Common myeloid progenitor, CD34-positive (primary cell): Measurements from ENCODE around the gene OTOP2.

Experiments used
- CTCF ChIA-PET: fragments of 350-600 bp; sonication (Branson Sonifier 250); formaldehyde crosslinking; loops from one replicate; lab custom pipeline; 2021; ENCODE audit warnings: antibody characterized with exemption; lab: Charles Lee
- POLR2A ChIA-PET: fragments of 350-600 bp; sonication (Branson Sonifier 250); formaldehyde crosslinking; loops from one replicate; lab custom pipeline; 2021; ENCODE audit warnings: antibody characterized with exemption; lab: Charles Lee
- DNase-seq, 3 donors: peaks; one replicate each; pipeline versions ENCODE4 v3.0.0 to v3.0.0-alpha.2; 2013
- H3K27ac ChIP-seq, 2 experiments: 1 replicate in 1 of 2; 2 replicates in 1 of 2; pipeline ENCODE4 v1.7.0; 2013; ENCODE audit warnings: inconsistent platforms in 2 of 2, low read length in 2 of 2, mild to moderate bottlenecking in 2 of 2, low read depth in 1 of 2, moderate library complexity in 1 of 2; ENCODE audit not compliant: severe bottlenecking in 2 of 2, insufficient read depth in 1 of 2, poor library complexity in 1 of 2
- H3K27me3 ChIP-seq, 5 experiments: replicated peaks in 2 of 5; 1 replicate in 3 of 5; 2 replicates in 2 of 5; pipeline versions ENCODE4 v1.6.1 to v1.7.0; 2013; ENCODE audit warnings: low read length in 4 of 5, mild to moderate bottlenecking in 2 of 5, moderate library complexity in 2 of 5, inconsistent platforms in 1 of 5; ENCODE audit not compliant: insufficient read depth in 5 of 5, control insufficient read depth in 4 of 5
- H3K36me3 ChIP-seq, 4 experiments: 1 replicate in 2 of 4; 2 replicates in 2 of 4; pipeline versions ENCODE4 v1.6.1 to v1.7.0; 2013; ENCODE audit warnings: low read length in 3 of 4, control low read depth in 1 of 4, mild to moderate bottlenecking in 1 of 4; ENCODE audit not compliant: control insufficient read depth in 4 of 4, insufficient read depth in 4 of 4
- H3K4me1 ChIP-seq, 4 experiments: 1 replicate in 3 of 4; 2 replicates in 1 of 4; pipeline versions ENCODE4 v1.6.1 to v1.7.1; 2013; ENCODE audit warnings: low read length in 3 of 4, mild to moderate bottlenecking in 3 of 4, control low read depth in 1 of 4, inconsistent platforms in 1 of 4, moderate library complexity in 1 of 4; ENCODE audit not compliant: control insufficient read depth in 4 of 4, insufficient read depth in 4 of 4; ENCODE audit errors: control extremely low read depth in 1 of 4
- H3K4me3 ChIP-seq, 7 experiments: 1 replicate in 4 of 7; 2 replicates in 3 of 7; pipeline versions ENCODE4 v1.5.1 to v1.7.0; 2013; ENCODE audit warnings: mild to moderate bottlenecking in 7 of 7, low read length in 6 of 7, moderate library complexity in 6 of 7, inconsistent platforms in 2 of 7, low read depth in 2 of 7, control low read depth in 1 of 7; ENCODE audit not compliant: insufficient read depth in 4 of 7, control insufficient read depth in 1 of 7; ENCODE audit errors: extremely low read depth in 1 of 7
- H3K9me3 ChIP-seq, 5 experiments: 1 replicate in 4 of 5; 2 replicates in 1 of 5; pipeline versions ENCODE4 v1.6.1 to v1.7.1; 2013; ENCODE audit warnings: low read length in 4 of 5, mild to moderate bottlenecking in 2 of 5, inconsistent platforms in 1 of 5, low read depth in 1 of 5, moderate library complexity in 1 of 5; ENCODE audit not compliant: control insufficient read depth in 4 of 5, insufficient read depth in 2 of 5; ENCODE audit errors: control extremely low read depth in 1 of 5
- WGBS: methylation state at CpG from one replicate; pipeline ENCODE4 v1.1.5; 2013; ENCODE audit not compliant: insufficient coverage; 5-methylcytosine and 5-hydroxymethylcytosine counted together

Gene OTOP2

GRCh38 chr17:74892013-74892841, 31.8 kb upstream of the OTOP2 start:
- CTCF ChIA-PET = interaction anchor here (0.9 kb wide), 1 partner anchor 10 kb away, joined by 4 read pairs; no protein-coding TSS in a partner anchor
- peak overlapping the region in 1 of 7 experiments; percentile 8 for H3K4me3 ChIP-seq
- no peaks in the 10 kb centered on the region for H3K36me3 ChIP-seq
- H3K4me1 ChIP-seq = peaks cover 0 to 18% (median 7%) of the 10 kb centered on the region in 4 experiments
- no peak for DNase-seq
- POLR2A ChIA-PET = no interaction called here
- H3K27ac ChIP-seq = no peak overlapping the region
- WGBS = 74% methylated on average over 18 of the region's 20 CpGs
- H3K9me3 ChIP-seq = no peaks in the 10 kb centered on the region
- H3K27me3 ChIP-seq = peaks cover 0 to 53% (median 30%) of the 10 kb centered on the region in 5 experiments

GRCh38 chr17:74892974-74893911, 30.8 kb upstream of the OTOP2 start, which contains the start of gene FADS6:
Gene FADS6 (minus strand): TSS chr17:74893633. CDS start chr17:74893595, 38 bp downstream.
- peak within 1 kb of the TSS in 6 of 7 experiments; percentile 15 to 67 (median 45) for H3K4me3 ChIP-seq
- DNase-seq = peak in 2 of 3 donors; percentile 33 to 49
- H3K9me3 ChIP-seq = no peaks in the 10 kb centered on the region
- POLR2A ChIA-PET = interaction anchor here (0.5 kb wide), 1 partner anchor 84 kb away, joined by 5 read pairs; no protein-coding TSS in a partner anchor
- H3K36me3 ChIP-seq = no peaks in the 10 kb centered on the region
- H3K27me3 ChIP-seq = peaks cover 0 to 53% (median 30%) of the 10 kb centered on the region in 5 experiments
- H3K4me1 ChIP-seq = peaks cover 0 to 18% (median 7%) of the 10 kb centered on the region in 4 experiments
- no peak within 1 kb of the TSS for H3K27ac ChIP-seq
- 4% methylated on average over 84 of the region's 86 CpGs for WGBS
- CTCF ChIA-PET = no interaction called here

GRCh38 chr17:74893936-74894671, 30.0 kb upstream of the OTOP2 start:
- no peaks in the 10 kb centered on the region for H3K36me3 ChIP-seq
- ChIA-PET POLR2A (interaction anchor here (0.5 kb wide), 1 partner anchor 83 kb away, joined by 5 read pairs; no protein-coding TSS in a partner anchor), CTCF (interaction anchor here (1.4 kb wide), 1 partner anchor 39 kb away, joined by 4 read pairs; no protein-coding TSS in a partner anchor)
- H3K4me3 ChIP-seq = peak overlapping the region in 2 of 7 experiments; percentile 43 to 52
- WGBS = 41% methylated on average over 20 of the region's 22 CpGs
- H3K4me1 ChIP-seq = peaks cover 0 to 18% (median 7%) of the 10 kb centered on the region in 4 experiments
- no peak overlapping the region for H3K27ac ChIP-seq
- no peak for DNase-seq
- peaks cover 0 to 53% (median 29%) of the 10 kb centered on the region in 5 experiments for H3K27me3 ChIP-seq
- H3K9me3 ChIP-seq = no peaks in the 10 kb centered on the region

GRCh38 chr17:74898376-74898946, 25.6 kb upstream of the OTOP2 start:
- no peak for DNase-seq
- ChIA-PET POLR2A (no interaction called here), CTCF (no interaction called here)
- 84% methylated on average over 11 of the region's 11 CpGs for WGBS
- H3K4me1 ChIP-seq = peaks cover 0 to 20% (median 9%) of the 10 kb centered on the region in 4 experiments
- H3K27ac ChIP-seq = no peak overlapping the region
- peaks cover 0 to 30% (median 17%) of the 10 kb centered on the region in 5 experiments for H3K27me3 ChIP-seq
- no peaks in the 10 kb centered on the region for H3K36me3 ChIP-seq
- H3K9me3 ChIP-seq = no peaks in the 10 kb centered on the region
- no peak overlapping the region for H3K4me3 ChIP-seq

GRCh38 chr17:74900208-74900607, 23.9 kb upstream of the OTOP2 start:
- Histone ChIP-seq H3K27ac (no peak overlapping the region), H3K27me3 (peaks cover 0 to 13% (median 7%) of the 10 kb centered on the region in 5 experiments)
- POLR2A ChIA-PET = no interaction called here

More at GRCh38 chr17:74900208-74900607, 23.9 kb upstream of the OTOP2 start:
- WGBS = 100% methylated on average over 6 of the region's 8 CpGs
- H3K36me3 ChIP-seq = no peaks in the 10 kb centered on the region
- no peak overlapping the region for H3K4me3 ChIP-seq
- CTCF ChIA-PET = interaction anchor here (1.2 kb wide), 1 partner anchor 61 kb away, joined by 3 read pairs; no protein-coding TSS in a partner anchor
- H3K9me3 ChIP-seq = no peaks in the 10 kb centered on the region
- DNase-seq = no peak
- peaks cover 0 to 18% (median 7%) of the 10 kb centered on the region in 4 experiments for H3K4me1 ChIP-seq
